Osteocyte (in vitro differentiated cells): Measurements from ENCODE around the gene SCRT2. TPM values are rescaled to one million over a fixed set of nuclear protein-coding genes. Genes with fewer than 3 reads are reported as not detected.

Experiments used
- DNase-seq: peaks from one replicate; pipeline ENCODE4 v3.0.0; 2021; ENCODE audit warnings: mixed read lengths; ENCODE audit not compliant: unreplicated experiment; ENCODE audit errors: extremely low spot score
- H3K27ac Mint-ChIP-seq: one replicate; pipeline ENCODE4 v1.8.0; 2021; ENCODE audit warnings: mild to moderate bottlenecking, mixed read lengths; ENCODE audit not compliant: unreplicated experiment
- H3K27me3 Mint-ChIP-seq: one replicate; pipeline ENCODE4 v1.8.0; 2021; ENCODE audit warnings: mixed read lengths; ENCODE audit not compliant: unreplicated experiment
- H3K36me3 Mint-ChIP-seq: one replicate; pipeline ENCODE4 v1.8.0; 2021; ENCODE audit warnings: mixed read lengths; ENCODE audit not compliant: unreplicated experiment
- H3K4me1 Mint-ChIP-seq: one replicate; pipeline ENCODE4 v1.8.0; 2021; ENCODE audit warnings: mixed read lengths; ENCODE audit not compliant: unreplicated experiment
- H3K4me3 Mint-ChIP-seq: one replicate; pipeline ENCODE4 v1.8.0; 2021; ENCODE audit warnings: mild to moderate bottlenecking, moderate library complexity, mixed read lengths; ENCODE audit not compliant: unreplicated experiment
- H3K9me3 Mint-ChIP-seq: one replicate; pipeline ENCODE4 v1.8.0; 2021; ENCODE audit warnings: mixed read lengths; ENCODE audit not compliant: unreplicated experiment
- total RNA-seq: library from RNA; stranded (reverse); gene quantifications from 2 replicates; pipeline ENCODE4 v1.2.1, GENCODE V29; 2021
- TF ChIP-seq, protein P1 (sequence below): fragments of 200-600 bp; sonication (generic); IDR thresholded peaks from 2 replicates; pipeline ENCODE4 v1.5.0; 2021; ENCODE audit warnings: antibody characterized with exemption, mild to moderate bottlenecking, moderate library complexity

SCRT2 gene
- total RNA-seq, 1 donor from 2014 or later: not detected

DNA sequence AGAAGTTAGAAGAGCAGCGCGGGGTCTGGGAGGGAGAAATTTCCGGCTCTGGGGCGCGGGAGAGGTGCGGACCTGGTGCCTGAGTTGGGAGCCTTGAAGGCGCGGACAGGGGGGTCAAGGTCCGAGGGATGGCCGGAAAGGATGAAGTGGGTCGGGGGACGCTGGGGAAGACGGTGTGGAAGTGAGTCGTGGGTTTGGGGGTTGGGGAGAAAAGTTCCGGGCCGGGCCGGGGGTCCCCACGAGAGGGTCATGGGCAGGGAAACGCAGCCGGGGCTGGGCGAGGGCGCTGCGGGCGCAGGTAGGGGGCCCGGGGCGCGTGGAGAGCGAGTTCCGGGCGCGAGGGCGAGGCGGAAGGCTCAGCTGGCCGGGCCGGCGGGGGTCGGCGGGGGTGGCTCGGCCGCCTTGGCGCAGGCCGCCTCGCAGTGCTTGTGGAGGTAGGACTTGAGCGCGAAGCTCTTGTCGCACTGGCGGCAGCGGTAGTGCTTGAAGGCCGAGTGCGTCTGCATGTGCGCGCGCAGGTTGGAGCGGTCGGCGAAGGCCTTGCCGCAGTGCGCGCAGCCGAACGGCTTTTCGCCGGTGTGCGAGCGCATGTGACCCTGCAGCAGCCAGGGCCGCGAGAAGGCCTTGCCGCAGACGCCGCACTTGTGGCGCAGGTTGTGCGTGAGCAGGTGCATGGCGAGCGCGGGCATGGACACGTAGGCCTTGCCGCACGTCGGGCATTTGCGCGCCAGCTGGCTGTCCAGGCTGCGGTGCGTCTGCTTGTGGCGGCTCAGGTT, 12.1 kb downstream of the SCRT2 start:
- Mint-ChIP-seq H3K27ac (no peak overlapping the region), H3K27me3 (peaks cover 2% of the 10 kb centered on the region), H3K36me3 (no peaks in the 10 kb centered on the region), H3K4me3 (no peak overlapping the region), H3K9me3 (no peaks in the 10 kb centered on the region), H3K4me1 (peaks cover 15% of the 10 kb centered on the region)
- DNase-seq: no peak
- TF ChIP-seq, protein P1, sequence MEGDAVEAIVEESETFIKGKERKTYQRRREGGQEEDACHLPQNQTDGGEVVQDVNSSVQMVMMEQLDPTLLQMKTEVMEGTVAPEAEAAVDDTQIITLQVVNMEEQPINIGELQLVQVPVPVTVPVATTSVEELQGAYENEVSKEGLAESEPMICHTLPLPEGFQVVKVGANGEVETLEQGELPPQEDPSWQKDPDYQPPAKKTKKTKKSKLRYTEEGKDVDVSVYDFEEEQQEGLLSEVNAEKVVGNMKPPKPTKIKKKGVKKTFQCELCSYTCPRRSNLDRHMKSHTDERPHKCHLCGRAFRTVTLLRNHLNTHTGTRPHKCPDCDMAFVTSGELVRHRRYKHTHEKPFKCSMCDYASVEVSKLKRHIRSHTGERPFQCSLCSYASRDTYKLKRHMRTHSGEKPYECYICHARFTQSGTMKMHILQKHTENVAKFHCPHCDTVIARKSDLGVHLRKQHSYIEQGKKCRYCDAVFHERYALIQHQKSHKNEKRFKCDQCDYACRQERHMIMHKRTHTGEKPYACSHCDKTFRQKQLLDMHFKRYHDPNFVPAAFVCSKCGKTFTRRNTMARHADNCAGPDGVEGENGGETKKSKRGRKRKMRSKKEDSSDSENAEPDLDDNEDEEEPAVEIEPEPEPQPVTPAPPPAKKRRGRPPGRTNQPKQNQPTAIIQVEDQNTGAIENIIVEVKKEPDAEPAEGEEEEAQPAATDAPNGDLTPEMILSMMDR: no peak

DNA sequence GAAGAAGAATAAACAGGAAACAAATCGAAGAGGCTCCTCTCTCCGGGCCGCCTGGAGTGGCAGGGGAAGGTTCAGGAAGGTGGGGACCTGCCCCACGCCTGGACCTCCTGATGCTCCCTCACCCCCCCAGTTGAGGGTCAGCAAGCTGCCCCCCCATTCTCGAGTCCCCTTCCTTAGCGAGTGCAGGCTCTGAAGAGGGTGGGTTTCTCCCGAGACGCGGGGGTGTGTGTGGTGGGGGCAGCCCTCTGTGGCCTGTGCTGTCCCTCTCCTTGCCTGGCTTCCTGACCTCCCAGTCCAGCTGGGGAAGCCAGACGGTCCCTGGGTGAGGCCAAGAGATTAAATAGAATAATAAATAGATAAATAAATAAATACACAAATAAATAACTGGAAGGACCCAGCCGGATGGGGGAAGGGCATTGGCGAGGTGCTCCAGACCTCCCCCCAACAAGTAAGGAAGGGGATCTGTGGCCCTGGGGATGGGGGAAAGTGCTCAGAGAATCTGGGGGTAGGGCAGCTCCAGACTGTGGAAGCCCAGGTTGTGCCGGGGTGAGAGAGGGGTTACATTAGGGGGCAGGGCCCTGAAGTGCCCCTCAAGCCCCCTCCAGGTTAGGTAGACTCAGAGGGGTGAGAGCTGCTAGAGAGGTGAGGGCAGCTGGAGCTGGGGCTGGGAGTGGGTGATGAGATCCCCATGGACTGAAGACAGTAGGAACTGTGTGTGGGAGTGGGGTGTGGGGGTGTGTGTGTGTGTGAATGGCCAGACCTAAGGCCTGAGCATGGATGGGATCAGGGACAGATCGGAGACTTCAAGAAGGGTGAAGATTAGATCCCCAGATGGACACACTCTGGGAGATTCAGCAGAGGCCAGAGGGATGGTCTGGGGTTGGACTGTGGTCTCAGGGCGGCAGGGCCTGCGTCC, 13.1 kb downstream of the SCRT2 start:
- Mint-ChIP-seq H3K4me1 (peaks cover 22% of the 10 kb centered on the region), H3K4me3 (no peak overlapping the region), H3K27ac (no peak overlapping the region), H3K36me3 (no peaks in the 10 kb centered on the region), H3K9me3 (no peaks in the 10 kb centered on the region), H3K27me3 (peaks cover 11% of the 10 kb centered on the region)
- DNase-seq: no peak
- TF ChIP-seq, protein P1: no peak

DNA sequence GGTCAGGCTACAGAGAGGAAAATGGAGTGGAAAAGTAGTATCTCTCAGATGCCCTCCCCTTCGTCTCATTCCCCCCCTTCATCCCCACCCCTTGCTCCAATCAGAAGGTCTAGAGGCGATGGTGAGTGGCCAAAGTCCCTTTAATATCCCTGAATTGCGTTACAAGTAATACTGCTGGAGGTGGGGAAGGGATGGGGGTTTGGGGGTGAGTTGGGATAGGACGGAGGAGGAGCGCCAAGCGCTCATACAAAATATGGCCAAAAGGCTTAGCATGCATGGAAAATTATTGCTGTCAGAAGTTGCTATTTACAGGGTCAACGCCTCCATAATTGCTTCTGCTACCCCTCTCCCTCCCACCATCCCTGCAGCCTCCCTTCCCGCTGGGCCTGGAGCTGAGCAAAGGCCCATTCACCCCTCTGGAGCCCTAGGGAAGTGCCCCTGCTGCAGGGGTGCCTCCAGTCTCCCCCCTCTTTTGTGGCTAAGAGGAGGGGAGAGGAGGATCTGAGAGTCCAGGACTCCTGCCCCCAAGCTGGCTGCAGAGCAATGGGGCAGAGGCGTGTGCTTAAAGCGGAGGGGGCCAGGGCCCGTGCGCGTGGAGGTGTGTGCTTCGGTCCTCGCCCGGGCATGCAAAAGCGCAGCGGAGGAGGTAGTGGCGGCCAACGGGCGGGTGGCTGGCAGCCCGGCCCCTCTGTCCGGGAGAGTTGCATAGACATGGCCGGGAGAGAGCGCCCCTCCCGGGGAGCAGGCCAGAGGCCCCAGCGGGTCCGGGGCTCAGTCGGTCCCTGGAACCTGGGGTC, 13.9 kb downstream of the SCRT2 start:
- Mint-ChIP-seq H3K4me3 (no peak overlapping the region), H3K27me3 (peaks cover 12% of the 10 kb centered on the region), H3K27ac (no peak overlapping the region), H3K4me1 (peaks cover 22% of the 10 kb centered on the region), H3K36me3 (no peaks in the 10 kb centered on the region), H3K9me3 (no peaks in the 10 kb centered on the region)
- TF ChIP-seq, protein P1: no peak
- no peak for DNase-seq

DNA sequence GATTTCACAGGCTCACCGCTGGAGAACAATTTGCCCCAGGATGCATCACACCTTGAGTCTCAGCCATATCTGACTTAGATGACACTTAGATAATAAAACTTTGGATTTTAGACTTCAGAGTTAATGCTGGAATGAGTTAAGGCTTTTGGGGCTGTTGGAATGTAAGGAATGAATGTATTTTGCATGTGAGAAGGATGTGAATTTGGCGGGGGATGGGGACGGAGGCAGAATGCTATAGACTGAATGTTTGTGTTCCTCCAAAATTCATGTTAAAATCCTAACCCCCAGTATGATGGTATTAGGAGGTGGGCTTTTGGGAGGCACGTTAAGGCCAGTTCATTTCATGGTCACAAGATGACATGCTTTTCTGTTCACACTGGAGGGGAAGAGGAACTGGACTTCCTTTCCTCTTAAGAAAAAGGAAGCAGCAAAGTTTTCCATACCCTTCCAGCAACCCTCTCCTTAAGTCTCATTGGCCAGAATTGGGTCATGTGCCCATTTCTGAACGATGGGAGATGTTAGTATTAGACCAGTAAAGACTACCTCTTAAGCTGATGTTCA, 16.8 kb downstream of the SCRT2 start:
- Mint-ChIP-seq H3K9me3 (no peaks in the 10 kb centered on the region), H3K27me3 (peaks cover 12% of the 10 kb centered on the region), H3K4me3 (no peak overlapping the region), H3K36me3 (no peaks in the 10 kb centered on the region), H3K4me1 (peaks cover 22% of the 10 kb centered on the region), H3K27ac (no peak overlapping the region)
- TF ChIP-seq, protein P1: no peak
- DNase-seq: no peak
